Mesothelial cell of epicardium (in vitro differentiated cells): ENCODE measurements around the gene C3. TPM values are rescaled to one million over a fixed set of nuclear protein-coding genes. Genes with fewer than 3 reads are reported as not detected.
"Not testable (repeated sequence)": the region's sequence is repeated elsewhere in the genome, so short reads cannot be mapped to it uniquely, and the experiment has no call there.

Experiments used
- DNase-seq, 2 experiments: peaks; one replicate each; pipeline ENCODE4 v3.0.0; 2021; ENCODE audit warnings: low spot score in 2 of 2; ENCODE audit not compliant: unreplicated experiment in 2 of 2
- H3K27ac Mint-ChIP-seq: 2 replicates; pipeline ENCODE4 v1.8.0; 2021; ENCODE audit warnings: mixed read lengths
- H3K27me3 Mint-ChIP-seq: 2 replicates; pipeline ENCODE4 v1.8.0; 2021; ENCODE audit warnings: low read depth, mixed read lengths
- H3K36me3 Mint-ChIP-seq: 2 replicates; pipeline ENCODE4 v1.8.0; 2021; ENCODE audit warnings: mixed read lengths
- H3K4me1 Mint-ChIP-seq: 2 replicates; pipeline ENCODE4 v1.8.0; 2021; ENCODE audit warnings: mixed read lengths
- H3K4me3 Mint-ChIP-seq: 2 replicates; pipeline ENCODE4 v1.8.0; 2021; ENCODE audit warnings: mild to moderate bottlenecking, moderate library complexity, mixed read lengths
- H3K9me3 Mint-ChIP-seq: 2 replicates; pipeline ENCODE4 v1.8.0; 2021; ENCODE audit warnings: mixed read lengths
- CTCF ChIP-seq: fragments of 200-600 bp; sonication (generic); IDR thresholded peaks from one replicate; pipeline ENCODE4 v1.5.0; 2021; ENCODE audit warnings: antibody characterized with exemption; ENCODE audit not compliant: unreplicated experiment
- total RNA-seq: library from RNA; stranded (reverse); gene quantifications from 3 replicates; pipeline ENCODE4 v1.2.1, GENCODE V29; 2021

Gene C3
- total RNA-seq, 1 donor from 2014 or later: 24.5 TPM

- H3K36me3 Mint-ChIP-seq: peaks cover 35% of the 10 kb centered on the region
- peaks cover 4% of the 10 kb centered on the region for H3K27me3 Mint-ChIP-seq
- no peak overlapping the region for H3K4me3 Mint-ChIP-seq
- no peaks in the 10 kb centered on the region for H3K9me3 Mint-ChIP-seq
- peaks cover 15% of the 10 kb centered on the region for H3K4me1 Mint-ChIP-seq
- DNase-seq: no peak
- H3K27ac Mint-ChIP-seq: no peak overlapping the region
- TF ChIP-seq CTCF: no peak
These were observed 29.6 kb upstream of the C3 start for GRCh38 chr19:6750062-6750461.

- H3K4me1 Mint-ChIP-seq: peaks cover 28% of the 10 kb centered on the region
- H3K27ac Mint-ChIP-seq, H3K27me3 Mint-ChIP-seq, DNase-seq, H3K9me3 Mint-ChIP-seq, H3K4me3 Mint-ChIP-seq: not testable (repeated sequence)
- peaks cover 39% of the 10 kb centered on the region for H3K36me3 Mint-ChIP-seq
These were observed 28.1 kb upstream of the C3 start for GRCh38 chr19:6748543-6748942.

GRCh38 chr19:6745965-6746364 is 25.5 kb upstream of the C3 start:
- no peak for DNase-seq
- H3K4me1 Mint-ChIP-seq: peaks cover 41% of the 10 kb centered on the region
- no peak for TF ChIP-seq CTCF
- H3K4me3 Mint-ChIP-seq: no peak overlapping the region
- peak overlapping the region; percentile 96 for H3K27ac Mint-ChIP-seq
- H3K9me3 Mint-ChIP-seq: no peaks in the 10 kb centered on the region
- peaks cover 37% of the 10 kb centered on the region for H3K36me3 Mint-ChIP-seq
- no peaks in the 10 kb centered on the region for H3K27me3 Mint-ChIP-seq

DNA sequence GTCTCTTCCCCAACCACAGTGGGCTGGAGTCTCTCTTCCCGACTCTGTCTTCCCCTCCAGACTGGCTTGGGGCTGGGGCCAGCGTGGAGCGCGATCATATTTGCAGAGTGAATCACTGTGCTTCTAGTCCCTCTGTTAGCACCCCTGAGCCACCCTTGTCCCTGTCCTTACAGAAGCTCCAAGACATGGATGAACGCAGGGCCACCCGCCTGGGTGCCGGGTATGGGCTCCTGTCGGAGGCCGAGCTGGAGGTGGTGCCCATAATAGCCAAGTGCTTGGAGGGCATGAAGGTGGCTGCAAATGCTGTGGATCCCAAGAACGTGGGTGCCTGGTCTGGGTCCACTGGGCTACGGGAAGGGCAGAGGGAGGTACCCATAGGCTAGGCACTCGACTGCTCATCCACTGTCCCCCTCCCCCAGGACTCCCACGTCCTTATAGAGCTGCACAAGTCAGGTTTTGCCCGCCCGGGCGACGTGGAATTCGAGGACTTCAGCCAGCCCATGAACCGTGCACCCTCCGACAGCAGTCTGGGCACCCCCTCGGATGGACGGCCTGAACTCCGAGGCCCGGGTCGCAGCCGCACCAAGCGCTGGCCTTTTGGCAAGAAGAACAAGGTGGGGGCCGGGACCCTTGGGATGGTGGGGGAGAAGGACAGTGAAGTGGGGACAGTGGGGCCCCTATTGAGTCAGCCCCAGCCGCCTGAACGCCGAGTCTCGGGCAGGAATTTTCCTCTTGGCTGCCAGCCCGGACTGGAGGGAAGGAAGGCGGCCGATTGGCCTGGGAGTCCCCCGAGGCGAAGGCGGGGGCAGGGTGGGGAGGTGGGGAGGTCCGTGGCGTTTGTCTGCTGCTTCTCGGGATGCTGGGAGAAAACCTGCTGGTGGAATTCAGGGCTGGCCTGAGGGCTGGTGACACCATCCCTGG is 24.2 kb upstream of the C3 start:
- Mint-ChIP-seq H3K9me3 (no peaks in the 10 kb centered on the region), H3K36me3 (peaks cover 35% of the 10 kb centered on the region), H3K27ac (peak overlapping the region; percentile 96), H3K4me1 (peaks cover 44% of the 10 kb centered on the region), H3K27me3 (no peaks in the 10 kb centered on the region), H3K4me3 (peak overlapping the region; percentile 14)
- peak; percentile 78 to 89 for DNase-seq
- TF ChIP-seq CTCF: no peak

DNA sequence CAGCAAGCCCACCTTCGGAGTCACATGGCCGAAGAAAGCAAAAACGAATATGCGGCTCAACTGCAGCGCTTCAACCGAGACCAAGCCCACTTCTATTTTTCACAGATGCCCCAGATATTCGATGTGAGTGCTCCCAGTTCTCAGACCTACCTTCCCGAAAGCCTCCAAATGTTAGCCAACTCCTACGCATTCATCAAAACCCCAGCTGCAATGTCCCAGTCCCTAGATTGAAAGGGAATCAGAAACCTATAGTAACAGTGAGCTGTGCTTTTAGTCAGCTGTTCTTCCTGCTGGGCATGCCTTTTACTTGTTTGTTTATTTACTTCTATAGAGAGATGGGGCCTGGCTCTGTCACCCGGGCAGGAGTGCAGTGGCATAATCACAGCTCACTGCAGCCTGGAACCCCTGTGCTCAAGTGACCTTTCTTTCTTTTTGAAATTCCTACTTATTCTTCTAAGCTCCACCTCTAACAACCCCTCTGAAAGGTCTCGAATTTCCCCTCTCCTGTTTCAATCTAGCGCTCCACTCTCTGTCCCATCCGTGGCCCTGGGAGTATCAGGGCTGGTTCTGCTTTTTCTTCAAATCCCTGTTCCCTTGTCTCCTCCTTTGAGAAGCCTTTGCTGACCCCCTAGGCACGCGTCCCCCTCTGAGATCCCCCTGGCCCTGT is 23.4 kb upstream of the C3 start:
- peaks cover 49% of the 10 kb centered on the region for H3K4me1 Mint-ChIP-seq
- H3K9me3 Mint-ChIP-seq: no peaks in the 10 kb centered on the region
- peak overlapping the region; percentile 96 for H3K27ac Mint-ChIP-seq
- no peak for DNase-seq
- H3K27me3 Mint-ChIP-seq: no peaks in the 10 kb centered on the region
- H3K36me3 Mint-ChIP-seq: peaks cover 32% of the 10 kb centered on the region
- H3K4me3 Mint-ChIP-seq: peak overlapping the region; percentile 34
- TF ChIP-seq CTCF: no peak

- peaks cover 57% of the 10 kb centered on the region for H3K4me1 Mint-ChIP-seq
- no peaks in the 10 kb centered on the region for H3K9me3 Mint-ChIP-seq
These were observed 22.6 kb upstream of the C3 start for GRCh38 chr19:6743066-6743465.

More at GRCh38 chr19:6743066-6743465, 22.6 kb upstream of the C3 start:
- Mint-ChIP-seq H3K27me3 (no peaks in the 10 kb centered on the region), H3K36me3 (peaks cover 25% of the 10 kb centered on the region), H3K4me3 (peak overlapping the region; percentile 42), H3K27ac (peak overlapping the region; percentile 86)
- DNase-seq: no peak
- TF ChIP-seq CTCF: no peak
